GM19328 (cell line): ENCODE results near the gene CPEB2.

Source experiments
- ATAC-seq: cut with Tn5 transposase; IDR thresholded peaks from one replicate; pipeline ENCODE4 v1.9.1; 2021; ENCODE audit warnings: mild to moderate bottlenecking, moderate library complexity; ENCODE audit not compliant: unreplicated experiment

The CPEB2 gene

GRCh38 chr4:15116509-15117079, 114.3 kb downstream of the CPEB2 start:
- no peak for ATAC-seq

GRCh38 chr4:15117270-15117946, 115.1 kb downstream of the CPEB2 start:
- ATAC-seq: no peak

GRCh38 chr4:15118292-15118691, 116.0 kb downstream of the CPEB2 start:
- no peak for ATAC-seq
